SU-DHL-6 (cell line): ENCODE results near the gene CRISPLD2.

Source experiments
- H2AFZ ChIP-seq: fragments of 200-600 bp; sonication (generic); 2 replicates; pipeline ENCODE4 v1.6.1; 2014; ENCODE audit warnings: low read depth, mild to moderate bottlenecking, moderate library complexity, mixed read lengths, antibody characterized with exemption, low read length; ENCODE audit not compliant: severe bottlenecking
- H3F3A ChIP-seq: fragments of 200-600 bp; shearing (Covaris generic); 2 replicates; pipeline ENCODE4 v1.6.0; 2016; ENCODE audit warnings: antibody characterized with exemption, mild to moderate bottlenecking; ENCODE audit not compliant: insufficient read depth
- H3K27ac ChIP-seq: fragments of 200-600 bp; sonication (generic); 2 replicates; pipeline ENCODE4 v1.5.1; 2016; ENCODE audit warnings: low read depth, mild to moderate bottlenecking, low read length, moderate library complexity, mixed read lengths
- H3K27me3 ChIP-seq: fragments of 200-600 bp; sonication (generic), shearing (Covaris generic); 2 replicates; pipeline ENCODE4 v1.6.0; 2014; ENCODE audit warnings: mild to moderate bottlenecking, low read length
- H3K36me3 ChIP-seq: fragments of 200-600 bp; sonication (generic); 2 replicates; pipeline ENCODE4 v1.6.1; 2014; ENCODE audit warnings: mild to moderate bottlenecking, low read length, mixed read lengths
- H3K4me2 ChIP-seq: fragments of 300-600, 200-600 bp; shearing (Covaris generic), sonication (generic); 2 replicates; pipeline ENCODE4 v1.6.0; 2014; ENCODE audit warnings: low read length, low read depth, mild to moderate bottlenecking; ENCODE audit not compliant: poor library complexity, severe bottlenecking
- H3K4me3 ChIP-seq: fragments of 200-600 bp; sonication (generic); 2 replicates; pipeline ENCODE4 v1.5.1; 2014; ENCODE audit warnings: antibody characterized with exemption, low read length, mild to moderate bottlenecking, mixed read lengths; ENCODE audit not compliant: insufficient read depth, poor library complexity, severe bottlenecking
- H3K79me2 ChIP-seq: fragments of 200-600 bp; sonication (generic); 2 replicates; pipeline ENCODE4 v1.6.1; 2014; ENCODE audit warnings: mild to moderate bottlenecking, low read length, moderate library complexity; ENCODE audit not compliant: insufficient read depth
- H3K9ac ChIP-seq: fragments of 200-600 bp; sonication (generic); 2 replicates; pipeline ENCODE4 v1.7.0; 2014; ENCODE audit warnings: mild to moderate bottlenecking, low read length
- H3K9me2 ChIP-seq: fragments of 200-600 bp; sonication (generic); replicated peaks from 2 replicates; pipeline ENCODE4 v1.6.1; 2014; ENCODE audit warnings: low read length; ENCODE audit not compliant: insufficient read depth
- H3K9me3 ChIP-seq: fragments of 200-600 bp; sonication (generic); 2 replicates; pipeline ENCODE4 v1.6.1; 2014; ENCODE audit warnings: low read length, mixed read lengths; ENCODE audit not compliant: insufficient read depth
- H4K20me1 ChIP-seq: fragments of 200-600 bp; sonication (generic); 2 replicates; pipeline ENCODE4 v1.6.1; 2014; ENCODE audit warnings: low read depth, mild to moderate bottlenecking, antibody characterized with exemption, low read length, moderate library complexity, mixed read lengths
- CTCF ChIP-seq: fragments of 200-600 bp; sonication (generic); IDR thresholded peaks from one replicate; pipeline ENCODE4 v1.5.1; 2017; ENCODE audit warnings: antibody characterized with exemption, mild to moderate bottlenecking, low read length, moderate library complexity; ENCODE audit not compliant: insufficient read depth, poor library complexity, severe bottlenecking
- EZH2phosphoT487 ChIP-seq: fragments of 200-600 bp; sonication (generic), shearing (Covaris generic); conservative IDR thresholded peaks from 2 replicates; pipeline ENCODE4 v1.6.1; 2018; ENCODE audit warnings: mild to moderate bottlenecking, antibody characterized with exemption, low read length, moderate library complexity, mixed read lengths

CRISPLD2 gene

GRCh38 chr16:84841787-84842300 is 22.1 kb downstream of the CRISPLD2 start:
- Histone ChIP-seq H3K27ac (no peak overlapping the region), H2AFZ (no peak overlapping the region), H3K4me2 (no peak overlapping the region), H3K9me2 (no peaks in the 10 kb centered on the region), H3K9ac (no peak overlapping the region), H4K20me1 (no peaks in the 10 kb centered on the region), H3K79me2 (no peaks in the 10 kb centered on the region), H3K9me3 (no peaks in the 10 kb centered on the region), H3K36me3 (no peaks in the 10 kb centered on the region), H3K4me3 (no peak overlapping the region), H3K27me3 (no peaks in the 10 kb centered on the region), H3F3A (no peaks in the 10 kb centered on the region)
- TF ChIP-seq EZH2phosphoT487: no peak
- no peak for TF ChIP-seq CTCF

- H3K79me2 ChIP-seq: no peaks in the 10 kb centered on the region
- no peak overlapping the region for H3K4me3 ChIP-seq
- H3K27ac ChIP-seq: no peak overlapping the region
- no peaks in the 10 kb centered on the region for H3F3A ChIP-seq
- no peaks in the 10 kb centered on the region for H4K20me1 ChIP-seq
- no peak overlapping the region for H3K9ac ChIP-seq
- TF ChIP-seq CTCF (no peak), EZH2phosphoT487 (no peak)
- H3K27me3 ChIP-seq: no peaks in the 10 kb centered on the region
- no peaks in the 10 kb centered on the region for H3K36me3 ChIP-seq
- no peaks in the 10 kb centered on the region for H3K9me3 ChIP-seq
- H3K4me2 ChIP-seq: no peak overlapping the region
- H2AFZ ChIP-seq: no peak overlapping the region
- no peaks in the 10 kb centered on the region for H3K9me2 ChIP-seq
These were observed 22.8 kb downstream of the CRISPLD2 start for GRCh38 chr16:84842516-84843148.

- Histone ChIP-seq H3K9me3 (no peaks in the 10 kb centered on the region), H3K27ac (no peak overlapping the region), H4K20me1 (no peaks in the 10 kb centered on the region), H3K79me2 (no peaks in the 10 kb centered on the region), H3K9me2 (no peaks in the 10 kb centered on the region), H3K9ac (no peak overlapping the region), H2AFZ (no peak overlapping the region), H3F3A (no peaks in the 10 kb centered on the region), H3K4me3 (no peak overlapping the region), H3K4me2 (no peak overlapping the region), H3K36me3 (no peaks in the 10 kb centered on the region), H3K27me3 (no peaks in the 10 kb centered on the region)
- TF ChIP-seq EZH2phosphoT487 (no peak), CTCF (no peak)
These were observed 23.6 kb downstream of the CRISPLD2 start for GRCh38 chr16:84843149-84844048.
